ENCODE results near the gene CRLF2.

DNA sequence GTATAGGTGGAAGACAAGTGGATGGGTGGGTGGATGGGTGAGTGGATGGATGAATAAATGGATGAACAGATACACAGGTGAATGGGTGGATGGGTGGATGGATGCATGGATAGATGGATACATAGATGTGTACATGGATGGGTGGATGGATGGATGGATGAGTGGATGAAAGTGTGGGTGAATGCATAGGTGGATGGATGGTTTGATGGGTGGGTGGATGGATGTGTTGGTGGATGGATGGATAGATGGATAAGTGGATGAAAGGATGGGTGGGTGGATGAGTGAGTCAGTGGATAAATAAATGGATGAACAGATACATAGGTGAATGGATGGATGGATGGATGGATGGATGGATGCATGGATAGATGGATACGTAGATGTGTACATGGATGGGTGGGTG is 1.6 kb downstream of the CRLF2 start:
- TF ChIP-seq, protein P1, sequence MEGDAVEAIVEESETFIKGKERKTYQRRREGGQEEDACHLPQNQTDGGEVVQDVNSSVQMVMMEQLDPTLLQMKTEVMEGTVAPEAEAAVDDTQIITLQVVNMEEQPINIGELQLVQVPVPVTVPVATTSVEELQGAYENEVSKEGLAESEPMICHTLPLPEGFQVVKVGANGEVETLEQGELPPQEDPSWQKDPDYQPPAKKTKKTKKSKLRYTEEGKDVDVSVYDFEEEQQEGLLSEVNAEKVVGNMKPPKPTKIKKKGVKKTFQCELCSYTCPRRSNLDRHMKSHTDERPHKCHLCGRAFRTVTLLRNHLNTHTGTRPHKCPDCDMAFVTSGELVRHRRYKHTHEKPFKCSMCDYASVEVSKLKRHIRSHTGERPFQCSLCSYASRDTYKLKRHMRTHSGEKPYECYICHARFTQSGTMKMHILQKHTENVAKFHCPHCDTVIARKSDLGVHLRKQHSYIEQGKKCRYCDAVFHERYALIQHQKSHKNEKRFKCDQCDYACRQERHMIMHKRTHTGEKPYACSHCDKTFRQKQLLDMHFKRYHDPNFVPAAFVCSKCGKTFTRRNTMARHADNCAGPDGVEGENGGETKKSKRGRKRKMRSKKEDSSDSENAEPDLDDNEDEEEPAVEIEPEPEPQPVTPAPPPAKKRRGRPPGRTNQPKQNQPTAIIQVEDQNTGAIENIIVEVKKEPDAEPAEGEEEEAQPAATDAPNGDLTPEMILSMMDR (IDR thresholded peaks at IDR 0.05) = no peak
- TF ChIP-seq POLR2A (IDR thresholded peaks at IDR 0.05) (no peak), POLR2AphosphoS5 (IDR thresholded peaks at IDR 0.05) (no peak)
